ENCODE results near the gene REXO1.
"Not testable (repeated sequence)": the region's sequence is repeated elsewhere in the genome, so short reads cannot be mapped to it uniquely, and the experiment has no call there.

Gene REXO1

DNA sequence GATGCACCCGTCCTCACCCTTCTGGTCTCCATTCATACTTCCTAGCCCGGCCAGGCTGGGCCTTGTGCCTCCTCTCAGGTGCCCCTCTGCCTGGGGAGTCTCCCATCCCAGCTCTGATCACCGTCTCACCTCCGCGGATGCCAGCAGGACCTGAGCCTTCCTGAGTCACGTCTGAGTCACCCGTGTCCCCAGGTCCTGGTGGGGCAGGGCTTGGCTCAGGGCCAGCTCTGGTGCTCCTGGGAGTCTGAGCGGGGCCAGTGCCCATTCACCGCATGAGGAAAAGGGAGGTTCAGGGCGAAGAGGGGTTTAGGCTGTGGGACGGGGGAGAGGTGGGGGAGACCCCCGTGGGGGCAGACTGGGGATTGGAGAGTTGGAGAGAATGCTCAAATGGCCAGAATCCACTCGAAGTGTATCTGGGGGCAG, 36.8 kb downstream of the REXO1 start:
- no peak overlapping the region for H3K9ac ChIP-seq (ENCODE audit: low read depth, low read length)
- H3K36me3 ChIP-seq (ENCODE audit: control insufficient read depth, insufficient read depth, low read length), result peaks cover 12% of the 10 kb centered on the region
- H3K4me1 ChIP-seq (ENCODE audit: control insufficient read depth, insufficient read depth, low read length), result no peaks in the 10 kb centered on the region
- peak overlapping the region; percentile 22 for H3K4me3 ChIP-seq (ENCODE audit: low read depth, low read length)
- no peaks in the 10 kb centered on the region for H3K9me3 ChIP-seq (ENCODE audit: control insufficient read depth, insufficient read depth, low read length)
- no peaks in the 10 kb centered on the region for H3K27me3 ChIP-seq (ENCODE audit: control insufficient read depth, insufficient read depth, low read length)

- Histone ChIP-seq H3K4me3 (ENCODE audit: low read depth, low read length) (no peak overlapping the region), H3K36me3 (ENCODE audit: control insufficient read depth, insufficient read depth, low read length) (peaks cover 6% of the 10 kb centered on the region), H3K9ac (ENCODE audit: low read depth, low read length) (no peak overlapping the region), H3K4me1 (ENCODE audit: control insufficient read depth, insufficient read depth, low read length) (no peaks in the 10 kb centered on the region), H3K27me3 (ENCODE audit: control insufficient read depth, insufficient read depth, low read length) (no peaks in the 10 kb centered on the region), H3K9me3 (ENCODE audit: control insufficient read depth, insufficient read depth, low read length) (no peaks in the 10 kb centered on the region)
These were observed 37.7 kb downstream of the REXO1 start for GRCh38 chr19:1810439-1811160.

- no peak overlapping the region for H3K4me3 ChIP-seq (ENCODE audit: low read depth, low read length)
- H3K9me3 ChIP-seq (ENCODE audit: control insufficient read depth, insufficient read depth, low read length), result no peaks in the 10 kb centered on the region
- peaks cover 3% of the 10 kb centered on the region for H3K36me3 ChIP-seq (ENCODE audit: control insufficient read depth, insufficient read depth, low read length)
- H3K27me3 ChIP-seq (ENCODE audit: control insufficient read depth, insufficient read depth, low read length), result no peaks in the 10 kb centered on the region
- no peaks in the 10 kb centered on the region for H3K4me1 ChIP-seq (ENCODE audit: control insufficient read depth, insufficient read depth, low read length)
- no peak overlapping the region for H3K9ac ChIP-seq (ENCODE audit: low read depth, low read length)
These were observed 38.6 kb downstream of the REXO1 start for GRCh38 chr19:1809678-1810077.

- no peak overlapping the region for H3K9ac ChIP-seq (ENCODE audit: low read depth, low read length)
- no peaks in the 10 kb centered on the region for H3K27me3 ChIP-seq (ENCODE audit: control insufficient read depth, insufficient read depth, low read length)
- no peaks in the 10 kb centered on the region for H3K4me1 ChIP-seq (ENCODE audit: control insufficient read depth, insufficient read depth, low read length)
- no peak overlapping the region for H3K4me3 ChIP-seq (ENCODE audit: low read depth, low read length)
- no peaks in the 10 kb centered on the region for H3K9me3 ChIP-seq (ENCODE audit: control insufficient read depth, insufficient read depth, low read length)
- H3K36me3 ChIP-seq (ENCODE audit: control insufficient read depth, insufficient read depth, low read length), result no peaks in the 10 kb centered on the region
These were observed 39.9 kb downstream of the REXO1 start for GRCh38 chr19:1808395-1808731.

DNA sequence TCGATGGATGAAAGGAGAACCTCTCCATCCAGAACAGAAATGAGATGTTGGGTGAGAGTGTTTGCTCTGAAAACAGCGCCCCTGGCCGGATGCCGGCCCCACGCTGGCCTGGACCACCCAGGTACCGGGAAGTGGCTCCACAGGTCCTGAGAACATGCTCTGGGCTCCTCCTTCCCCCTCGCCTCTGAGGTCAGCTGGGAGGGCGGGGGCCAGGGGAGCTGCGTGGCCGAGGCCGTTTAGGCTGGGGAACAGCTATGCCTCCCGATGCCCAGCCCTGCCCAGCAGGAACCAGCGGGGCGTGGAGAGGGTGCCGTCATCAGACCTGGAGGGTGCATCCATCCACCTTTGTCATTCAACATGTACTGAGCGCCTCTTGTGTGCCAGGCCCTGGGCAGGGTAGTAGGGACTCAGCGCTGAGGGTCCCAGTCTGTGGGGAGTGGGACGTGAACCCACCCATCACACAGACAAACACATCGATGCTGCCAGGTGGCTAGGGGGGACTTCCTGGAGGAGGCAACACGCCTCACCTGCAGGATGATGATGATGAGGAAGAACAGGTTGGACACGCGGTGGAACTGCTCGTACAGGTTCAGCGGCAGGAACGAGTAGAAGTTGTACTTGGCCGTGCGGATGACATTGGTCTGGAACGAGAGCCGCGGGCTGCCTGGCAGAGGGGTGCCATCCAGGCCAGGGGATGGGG, 40.4 kb downstream of the REXO1 start:
- no peak overlapping the region for H3K4me3 ChIP-seq (ENCODE audit: low read depth, low read length)
- H3K36me3 ChIP-seq (ENCODE audit: control insufficient read depth, insufficient read depth, low read length), result no peaks in the 10 kb centered on the region
- no peak overlapping the region for H3K9ac ChIP-seq (ENCODE audit: low read depth, low read length)
- H3K4me1 ChIP-seq (ENCODE audit: control insufficient read depth, insufficient read depth, low read length), result no peaks in the 10 kb centered on the region
- no peaks in the 10 kb centered on the region for H3K9me3 ChIP-seq (ENCODE audit: control insufficient read depth, insufficient read depth, low read length)
- no peaks in the 10 kb centered on the region for H3K27me3 ChIP-seq (ENCODE audit: control insufficient read depth, insufficient read depth, low read length)

DNA sequence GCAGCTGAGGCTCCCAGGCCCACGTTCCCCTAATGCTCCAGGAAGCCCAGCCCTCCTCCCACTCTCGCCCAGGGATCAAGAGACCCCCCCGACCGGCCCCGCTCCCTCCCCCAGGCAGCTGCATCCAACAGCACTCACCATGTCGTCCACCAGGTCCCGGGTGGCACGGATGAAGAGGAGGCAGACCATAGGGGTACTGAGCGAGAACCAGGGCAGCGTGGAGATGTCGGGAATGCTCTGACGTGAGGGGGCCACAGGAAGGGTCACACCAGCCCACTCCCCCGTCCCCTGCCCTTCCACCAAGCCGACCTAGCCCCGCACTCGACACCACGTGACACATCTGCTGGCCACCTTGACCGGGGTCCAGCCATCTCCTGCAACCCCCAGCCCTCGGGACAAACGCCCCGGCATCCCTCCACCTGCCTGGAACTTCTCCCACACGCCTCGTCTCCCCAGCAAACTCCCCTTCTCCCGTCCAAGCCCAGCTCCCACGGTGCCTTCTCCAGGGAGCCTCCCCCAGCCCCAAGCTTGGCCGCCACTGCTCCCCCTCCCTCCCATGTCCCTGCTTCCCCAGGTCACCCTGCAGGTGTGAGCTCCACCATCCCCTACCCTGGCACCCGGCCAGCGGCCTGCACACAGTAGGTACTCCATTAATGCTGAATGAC, 41.1 kb downstream of the REXO1 start:
- no peak overlapping the region for H3K9ac ChIP-seq (ENCODE audit: low read depth, low read length)
- no peaks in the 10 kb centered on the region for H3K27me3 ChIP-seq (ENCODE audit: control insufficient read depth, insufficient read depth, low read length)
- H3K4me3 ChIP-seq (ENCODE audit: low read depth, low read length), result no peak overlapping the region
- H3K4me1 ChIP-seq (ENCODE audit: control insufficient read depth, insufficient read depth, low read length), result no peaks in the 10 kb centered on the region
- H3K9me3 ChIP-seq (ENCODE audit: control insufficient read depth, insufficient read depth, low read length), result no peaks in the 10 kb centered on the region
- H3K36me3 ChIP-seq (ENCODE audit: control insufficient read depth, insufficient read depth, low read length), result no peaks in the 10 kb centered on the region

DNA sequence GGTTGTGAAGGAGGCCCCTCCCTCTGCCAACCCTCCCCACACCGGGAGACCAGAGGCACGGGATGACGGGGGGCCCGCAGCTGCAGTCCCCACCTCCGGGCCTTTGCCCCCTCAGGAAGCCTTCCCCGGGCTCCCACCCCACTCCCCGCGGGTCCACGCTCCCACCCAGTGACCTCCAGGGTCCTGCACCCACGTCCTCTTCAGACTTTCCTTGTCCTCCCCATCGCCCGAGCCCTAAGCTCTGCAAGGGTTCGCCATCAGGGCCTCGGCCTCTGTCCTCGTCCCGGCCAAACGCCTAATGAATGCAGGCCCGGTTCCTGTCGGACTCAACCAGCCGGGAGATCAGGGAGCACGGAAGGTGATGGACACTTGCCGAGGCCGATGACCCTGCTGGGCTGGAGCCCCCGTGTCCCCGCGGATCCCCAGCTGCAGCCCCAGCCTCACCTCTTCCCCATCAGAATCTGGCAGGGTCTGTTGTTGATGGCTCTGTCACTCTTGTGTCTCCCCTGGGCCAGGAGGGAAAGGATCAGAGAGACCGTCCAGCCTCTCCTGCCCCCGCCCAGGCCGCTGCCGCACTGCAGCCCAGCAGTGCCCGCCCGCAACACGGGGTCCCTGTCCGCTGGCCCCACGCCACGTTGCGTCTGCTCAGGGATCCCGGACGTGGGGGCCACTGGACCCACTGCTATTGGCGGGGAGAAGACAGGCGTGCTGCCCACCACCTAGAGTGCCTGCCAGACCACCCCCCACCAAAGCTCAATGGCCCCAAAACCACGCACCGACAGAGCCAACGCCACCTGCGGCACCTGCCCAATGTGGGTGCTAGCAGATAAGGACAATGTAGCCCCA, 41.9 kb downstream of the REXO1 start:
- Histone ChIP-seq H3K27me3 (ENCODE audit: control insufficient read depth, insufficient read depth, low read length) (no peaks in the 10 kb centered on the region), H3K36me3 (ENCODE audit: control insufficient read depth, insufficient read depth, low read length) (no peaks in the 10 kb centered on the region), H3K9me3 (ENCODE audit: control insufficient read depth, insufficient read depth, low read length) (no peaks in the 10 kb centered on the region), H3K4me1 (ENCODE audit: control insufficient read depth, insufficient read depth, low read length) (no peaks in the 10 kb centered on the region), H3K9ac (ENCODE audit: low read depth, low read length) (no peak overlapping the region), H3K4me3 (ENCODE audit: low read depth, low read length) (no peak overlapping the region)

DNA sequence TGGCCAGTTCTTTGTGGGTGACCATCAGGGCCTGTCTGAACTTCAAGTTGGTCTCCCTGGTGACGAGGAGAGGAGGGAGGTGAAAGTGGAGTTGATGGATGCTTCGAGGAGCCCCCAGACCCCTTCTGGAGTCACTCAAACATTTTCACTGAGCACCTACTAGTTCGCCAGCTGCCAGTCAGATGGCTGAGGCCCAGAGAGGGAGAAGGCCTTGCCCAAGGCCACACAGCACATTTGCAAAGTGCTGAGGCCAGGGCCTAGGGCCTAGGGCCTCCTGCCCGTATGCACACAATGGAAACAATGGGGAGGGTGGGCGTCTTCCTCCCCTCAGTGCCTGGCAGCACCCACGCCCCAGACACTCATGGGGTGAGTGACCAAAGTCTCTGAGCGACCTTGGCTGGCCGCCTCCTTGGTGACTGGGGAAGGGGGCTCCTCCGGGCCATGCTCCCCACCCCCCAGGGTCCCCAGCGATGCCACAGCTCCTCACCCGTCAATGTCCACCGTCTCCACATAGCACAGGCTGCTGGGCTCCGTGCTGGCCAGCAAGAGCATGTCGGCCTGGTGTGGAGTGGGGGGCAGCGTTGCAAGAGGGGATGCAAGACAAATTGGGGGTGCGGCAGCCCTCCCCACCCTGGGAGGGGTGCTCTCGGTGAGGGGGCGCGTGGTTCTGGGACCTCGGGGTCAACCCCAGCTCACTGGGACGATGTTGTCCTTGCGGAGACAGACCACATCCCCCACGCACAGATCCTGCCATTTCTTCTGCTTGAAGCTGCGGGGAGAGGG, 42.7 kb downstream of the REXO1 start:
- no peak overlapping the region for H3K4me3 ChIP-seq (ENCODE audit: low read depth, low read length)
- H3K27me3 ChIP-seq (ENCODE audit: control insufficient read depth, insufficient read depth, low read length), result no peaks in the 10 kb centered on the region
- no peak overlapping the region for H3K9ac ChIP-seq (ENCODE audit: low read depth, low read length)
- H3K9me3 ChIP-seq (ENCODE audit: control insufficient read depth, insufficient read depth, low read length), result no peaks in the 10 kb centered on the region
- H3K36me3 ChIP-seq (ENCODE audit: control insufficient read depth, insufficient read depth, low read length), result no peaks in the 10 kb centered on the region
- no peaks in the 10 kb centered on the region for H3K4me1 ChIP-seq (ENCODE audit: control insufficient read depth, insufficient read depth, low read length)

DNA sequence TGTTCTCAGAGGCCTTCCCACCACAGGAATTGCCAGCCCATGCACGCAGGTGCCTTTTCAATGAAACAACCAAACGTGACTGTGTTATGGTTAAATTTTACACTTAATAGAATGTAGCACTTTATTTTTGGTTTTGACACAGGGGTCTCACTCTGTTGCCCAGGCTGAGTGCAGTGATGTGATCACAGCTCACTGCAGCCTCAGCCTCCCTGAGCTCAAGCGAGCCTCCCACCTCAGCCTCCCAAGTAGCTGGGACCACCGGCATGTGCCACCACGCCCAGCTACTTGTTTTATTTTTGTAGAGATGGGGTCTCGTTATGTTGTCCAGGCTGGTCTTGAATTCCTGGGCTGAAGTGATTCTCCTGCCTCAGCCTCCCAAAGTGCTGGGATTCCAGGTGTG, 43.4 kb downstream of the REXO1 start:
- Histone ChIP-seq H3K4me3 (ENCODE audit: low read depth, low read length) (no peak overlapping the region), H3K27me3 (ENCODE audit: control insufficient read depth, insufficient read depth, low read length) (no peaks in the 10 kb centered on the region), H3K9me3 (ENCODE audit: control insufficient read depth, insufficient read depth, low read length) (no peaks in the 10 kb centered on the region), H3K4me1 (ENCODE audit: control insufficient read depth, insufficient read depth, low read length) (no peaks in the 10 kb centered on the region), H3K36me3 (ENCODE audit: control insufficient read depth, insufficient read depth, low read length) (no peaks in the 10 kb centered on the region), H3K9ac (ENCODE audit: low read depth, low read length) (no peak overlapping the region)

DNA sequence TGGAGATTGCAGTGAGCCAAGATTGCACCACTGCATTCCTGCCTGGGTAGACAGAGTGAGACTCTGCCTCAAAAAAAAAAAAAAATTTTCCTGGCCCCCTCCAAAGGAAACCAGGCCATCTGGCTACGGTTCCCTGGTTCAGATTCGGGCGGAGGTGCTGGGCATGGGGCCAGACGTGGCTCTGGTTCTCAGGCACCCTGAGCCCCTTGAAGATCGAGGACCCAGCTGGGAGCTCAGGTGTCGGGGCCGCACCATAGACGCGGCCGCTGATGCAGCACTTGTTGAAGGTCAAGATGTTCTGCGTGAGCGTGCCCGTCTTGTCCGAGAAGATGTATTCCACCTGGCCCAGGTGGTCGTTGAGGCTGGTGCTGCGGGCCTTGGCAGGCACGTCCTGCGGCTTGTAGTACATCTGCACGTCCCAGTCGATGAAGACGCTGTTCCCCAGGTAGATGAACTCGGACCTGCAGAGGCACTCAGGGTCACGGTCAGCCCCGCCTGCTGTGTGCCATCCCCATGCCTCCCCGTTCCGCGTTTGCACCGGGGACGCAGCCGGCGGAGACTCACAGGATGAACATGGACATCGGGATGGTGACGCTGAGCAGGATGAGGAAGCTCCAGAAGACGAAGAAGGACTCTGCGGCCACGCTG, 48.5 kb downstream of the REXO1 start:
- Histone ChIP-seq H3K36me3 (ENCODE audit: control insufficient read depth, insufficient read depth, low read length) (no peaks in the 10 kb centered on the region), H3K9me3 (ENCODE audit: control insufficient read depth, insufficient read depth, low read length) (no peaks in the 10 kb centered on the region), H3K9ac (ENCODE audit: low read depth, low read length) (no peak overlapping the region), H3K4me3 (ENCODE audit: low read depth, low read length) (no peak overlapping the region), H3K4me1 (ENCODE audit: control insufficient read depth, insufficient read depth, low read length) (no peaks in the 10 kb centered on the region), H3K27me3 (ENCODE audit: control insufficient read depth, insufficient read depth, low read length) (no peaks in the 10 kb centered on the region)

GRCh38 chr19:1797313-1797712, 51.0 kb downstream of the REXO1 start:
- H3K4me3 ChIP-seq (ENCODE audit: low read depth, low read length); H3K27me3 ChIP-seq (ENCODE audit: control insufficient read depth, insufficient read depth, low read length); H3K36me3 ChIP-seq (ENCODE audit: control insufficient read depth, insufficient read depth, low read length); H3K9ac ChIP-seq (ENCODE audit: low read depth, low read length); H3K9me3 ChIP-seq (ENCODE audit: control insufficient read depth, insufficient read depth, low read length); H3K4me1 ChIP-seq (ENCODE audit: control insufficient read depth, insufficient read depth, low read length): not testable (repeated sequence)
